Breast epithelium (tissue), 4 donors: ENCODE data around the gene GPC5. TPM values are rescaled to one million over a fixed set of nuclear protein-coding genes. Genes with fewer than 3 reads are reported as not detected.

Experiments used
- DNase-seq, 2 donors: peaks; one replicate each; pipeline ENCODE4 v3.0.0-alpha.2; 2019; ENCODE audit warnings: low spot score in 2 of 2
- H3K27ac ChIP-seq, 2 donors: fragments of 200-600 bp; sonication (generic) in 1 of 2; one replicate each; pipeline ENCODE4 v1.5.1; 2016 to 2019; ENCODE audit warnings: mild to moderate bottlenecking in 1 of 2
- H3K27me3 ChIP-seq, 2 donors: fragments of 200-600 bp; sonication (generic) in 1 of 2; one replicate each; pipeline versions ENCODE4 v1.5.1 to v1.6.0; 2017 to 2019; ENCODE audit warnings: control low read depth in 1 of 2, mild to moderate bottlenecking in 1 of 2
- H3K36me3 ChIP-seq: fragments of 200-600 bp; one replicate; pipeline ENCODE4 v1.5.1; 2019
- H3K4me1 ChIP-seq, 2 donors: fragments of 200-600 bp; sonication (generic); one replicate each; pipeline ENCODE4 v1.5.1; 2016 to 2019; ENCODE audit warnings: control low read depth in 1 of 2
- H3K4me3 ChIP-seq, 3 donors: fragments of 200-600 bp; sonication (generic); 1 replicate in 2 of 3; 2 replicates in 1 of 3; pipeline ENCODE4 v1.5.1; 2016 to 2019; ENCODE audit warnings: mild to moderate bottlenecking in 3 of 3, moderate library complexity in 2 of 3
- H3K9me3 ChIP-seq, 2 donors: fragments of 200-600 bp; sonication (generic) in 1 of 2; one replicate each; pipeline ENCODE4 v1.5.1; 2016 to 2019; ENCODE audit warnings: control low read depth in 1 of 2
- CTCF ChIP-seq, 3 donors: fragments of 450-650 bp; IDR thresholded peaks; one replicate each; pipeline ENCODE4 v1.5.1; 2016 to 2017; ENCODE audit warnings: antibody characterized with exemption in 3 of 3, mild to moderate bottlenecking in 3 of 3, moderate library complexity in 3 of 3
- POLR2A ChIP-seq: fragments of 450-650 bp; IDR thresholded peaks from one replicate; pipeline ENCODE4 v1.6.1; 2016; ENCODE audit warnings: antibody characterized with exemption, mild to moderate bottlenecking, moderate library complexity
- POLR2AphosphoS5 ChIP-seq, 3 donors: sonication (generic); formaldehyde crosslinking; IDR thresholded peaks; one replicate each; pipeline ENCODE4 v1.6.1; 2017; ENCODE audit warnings: antibody characterized with exemption in 3 of 3
- intact Hi-C: fragments of 100-400 bp; cut with DNase I; formaldehyde crosslinking; loops from one replicate; pipeline ENCODE4 v1.15.1; 2023; ENCODE audit warnings: low total_unique reads
- total RNA-seq, 3 donors: library from RNA; depleted of rRNA; stranded (reverse); fragments of >200 nt; gene quantifications; one replicate each; pipeline ENCODE4 v1.1.0, GENCODE V29; 2016

Gene GPC5
- total RNA-seq, 3 donors from 2014 or later: 0.88 to 0.98 TPM; not detected in 1

- intact Hi-C loops: no loop called here
- H3K9me3 ChIP-seq: no peaks in the 10 kb centered on the region
- no peaks in the 10 kb centered on the region for H3K36me3 ChIP-seq
- no peak for DNase-seq
- no peak overlapping the region for H3K27ac ChIP-seq
- H3K4me1 ChIP-seq: no peaks in the 10 kb centered on the region
- no peaks in the 10 kb centered on the region for H3K27me3 ChIP-seq
- no peak overlapping the region for H3K4me3 ChIP-seq
- no peak for TF ChIP-seq POLR2AphosphoS5 (IDR thresholded peaks at IDR 0.05)
- TF ChIP-seq CTCF (IDR thresholded peaks at IDR 0.05): no peak
- no peak for TF ChIP-seq POLR2A
These were observed 947.2 kb downstream of the GPC5 start for GRCh38 chr13:92345627-92346026.

GRCh38 chr13:92346046-92346445, 947.6 kb downstream of the GPC5 start:
- H3K9me3 ChIP-seq: no peaks in the 10 kb centered on the region
- no peaks in the 10 kb centered on the region for H3K4me1 ChIP-seq
- no peak overlapping the region for H3K27ac ChIP-seq
- no peaks in the 10 kb centered on the region for H3K27me3 ChIP-seq
- TF ChIP-seq POLR2A (no peak), POLR2AphosphoS5 (IDR thresholded peaks at IDR 0.05) (no peak), CTCF (IDR thresholded peaks at IDR 0.05) (no peak)
- H3K4me3 ChIP-seq: no peak overlapping the region
- intact Hi-C loops: no loop called here
- no peaks in the 10 kb centered on the region for H3K36me3 ChIP-seq
- DNase-seq: no peak

GRCh38 chr13:92354583-92354982, 956.2 kb downstream of the GPC5 start:
- peaks cover 6 to 10% of the 10 kb centered on the region in 2 donors for H3K9me3 ChIP-seq
- intact Hi-C loops: no loop called here
- no peak for DNase-seq
- no peak for TF ChIP-seq POLR2A
- no peak for TF ChIP-seq POLR2AphosphoS5 (IDR thresholded peaks at IDR 0.05)
- TF ChIP-seq CTCF (IDR thresholded peaks at IDR 0.05): no peak
- H3K27me3 ChIP-seq: no peaks in the 10 kb centered on the region
- no peak overlapping the region for H3K4me3 ChIP-seq
- no peaks in the 10 kb centered on the region for H3K36me3 ChIP-seq
- H3K4me1 ChIP-seq: no peaks in the 10 kb centered on the region
- no peak overlapping the region for H3K27ac ChIP-seq

- intact Hi-C loops: no loop called here
- Histone ChIP-seq H3K27ac (no peak overlapping the region), H3K4me1 (no peaks in the 10 kb centered on the region), H3K9me3 (peaks cover 6 to 10% of the 10 kb centered on the region in 2 donors), H3K36me3 (no peaks in the 10 kb centered on the region), H3K4me3 (no peak overlapping the region), H3K27me3 (no peaks in the 10 kb centered on the region)
- no peak for DNase-seq
- TF ChIP-seq POLR2A (no peak), POLR2AphosphoS5 (IDR thresholded peaks at IDR 0.05) (no peak), CTCF (IDR thresholded peaks at IDR 0.05) (no peak)
These were observed 956.8 kb downstream of the GPC5 start for GRCh38 chr13:92355213-92355612.

GRCh38 chr13:92362717-92363116, 964.3 kb downstream of the GPC5 start:
- Histone ChIP-seq H3K36me3 (no peaks in the 10 kb centered on the region), H3K9me3 (peaks cover 6 to 20% of the 10 kb centered on the region in 2 donors), H3K27ac (no peak overlapping the region), H3K27me3 (no peaks in the 10 kb centered on the region), H3K4me1 (no peaks in the 10 kb centered on the region), H3K4me3 (no peak overlapping the region)
- TF ChIP-seq CTCF (IDR thresholded peaks at IDR 0.05) (no peak), POLR2A (no peak), POLR2AphosphoS5 (IDR thresholded peaks at IDR 0.05) (no peak)
- no peak for DNase-seq
- intact Hi-C loops: no loop called here
